HCT116 (cell line): ENCODE data around the gene ZNF331.

Experiments
- ZNF274 ChIP-seq: fragments of 200-500 bp; sonication (Bioruptor generic); IDR thresholded peaks from 2 replicates; pipeline ENCODE4 v1.6.1; 2014; ENCODE audit warnings: mild to moderate bottlenecking, low read depth, low read length, inconsistent platforms
- TF ChIP-seq, protein P1 (sequence below), 3 experiments: fragments of 200-600 bp in 1 of 3; sonication (generic) in 1 of 3; IDR thresholded peaks in 2 of 3; conservative IDR thresholded peaks in 1 of 3; 2 replicates each; pipeline ENCODE4 v1.5.1; 2012 to 2017; ENCODE audit warnings: low read depth in 2 of 3, low read length in 2 of 3, antibody characterized with exemption in 1 of 3, borderline replicate concordance in 1 of 3, control low read depth in 1 of 3, mild to moderate bottlenecking in 1 of 3, mixed read lengths in 1 of 3, mixed run types in 1 of 3, moderate library complexity in 1 of 3; ENCODE audit not compliant: insufficient read depth in 1 of 3

GRCh38 chr19:53530622-53531021 lies 7.3 kb upstream of the ZNF331 start:
- TF ChIP-seq ZNF274: no peak
- TF ChIP-seq, protein P1, sequence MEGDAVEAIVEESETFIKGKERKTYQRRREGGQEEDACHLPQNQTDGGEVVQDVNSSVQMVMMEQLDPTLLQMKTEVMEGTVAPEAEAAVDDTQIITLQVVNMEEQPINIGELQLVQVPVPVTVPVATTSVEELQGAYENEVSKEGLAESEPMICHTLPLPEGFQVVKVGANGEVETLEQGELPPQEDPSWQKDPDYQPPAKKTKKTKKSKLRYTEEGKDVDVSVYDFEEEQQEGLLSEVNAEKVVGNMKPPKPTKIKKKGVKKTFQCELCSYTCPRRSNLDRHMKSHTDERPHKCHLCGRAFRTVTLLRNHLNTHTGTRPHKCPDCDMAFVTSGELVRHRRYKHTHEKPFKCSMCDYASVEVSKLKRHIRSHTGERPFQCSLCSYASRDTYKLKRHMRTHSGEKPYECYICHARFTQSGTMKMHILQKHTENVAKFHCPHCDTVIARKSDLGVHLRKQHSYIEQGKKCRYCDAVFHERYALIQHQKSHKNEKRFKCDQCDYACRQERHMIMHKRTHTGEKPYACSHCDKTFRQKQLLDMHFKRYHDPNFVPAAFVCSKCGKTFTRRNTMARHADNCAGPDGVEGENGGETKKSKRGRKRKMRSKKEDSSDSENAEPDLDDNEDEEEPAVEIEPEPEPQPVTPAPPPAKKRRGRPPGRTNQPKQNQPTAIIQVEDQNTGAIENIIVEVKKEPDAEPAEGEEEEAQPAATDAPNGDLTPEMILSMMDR (IDR thresholded peaks at IDR 0.05 in 2 of 3, conservative IDR thresholded peaks at IDR 0.05 in 1 of 3; ENCODE audit: borderline replicate concordance in 1 of 3, insufficient read depth in 1 of 3, low read depth in 2 of 3, low read length in 2 of 3): no peak
